ENCODE results near the gene CAMK2B.

DNA sequence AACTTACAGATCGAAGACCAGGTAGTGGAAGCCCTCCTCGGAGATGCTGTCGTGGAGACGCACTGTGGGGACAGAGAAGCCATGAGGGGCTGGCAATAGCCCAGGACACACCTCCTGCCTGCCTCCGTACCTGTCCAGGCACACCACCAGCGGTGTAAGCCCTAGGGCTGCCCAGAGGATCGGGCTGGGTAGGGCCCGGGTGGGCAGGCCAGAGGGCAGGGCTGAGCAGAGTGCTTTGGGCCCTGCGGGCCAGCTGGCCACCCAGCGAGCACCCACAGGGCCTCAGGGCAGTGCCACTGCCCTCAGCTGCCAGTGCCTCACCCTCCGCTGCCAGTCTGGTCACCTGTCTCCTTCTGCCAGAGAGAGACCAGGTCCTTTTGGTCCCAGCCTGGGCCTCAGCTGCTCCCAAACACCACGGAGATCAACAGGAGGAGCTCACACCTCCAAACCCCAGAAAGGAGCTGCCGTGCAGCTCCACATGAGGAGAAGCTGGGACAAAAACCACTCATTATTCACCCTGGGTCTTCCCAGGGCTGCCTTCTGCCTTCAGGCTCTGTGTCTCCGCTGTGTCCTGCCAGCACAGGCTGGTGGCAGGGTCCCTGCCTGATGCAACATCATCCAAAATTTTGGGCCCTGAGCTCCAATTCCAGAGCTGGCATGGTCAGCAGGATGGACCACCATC is 66.4 kb downstream of the CAMK2B start:
- TF ChIP-seq, protein P1, sequence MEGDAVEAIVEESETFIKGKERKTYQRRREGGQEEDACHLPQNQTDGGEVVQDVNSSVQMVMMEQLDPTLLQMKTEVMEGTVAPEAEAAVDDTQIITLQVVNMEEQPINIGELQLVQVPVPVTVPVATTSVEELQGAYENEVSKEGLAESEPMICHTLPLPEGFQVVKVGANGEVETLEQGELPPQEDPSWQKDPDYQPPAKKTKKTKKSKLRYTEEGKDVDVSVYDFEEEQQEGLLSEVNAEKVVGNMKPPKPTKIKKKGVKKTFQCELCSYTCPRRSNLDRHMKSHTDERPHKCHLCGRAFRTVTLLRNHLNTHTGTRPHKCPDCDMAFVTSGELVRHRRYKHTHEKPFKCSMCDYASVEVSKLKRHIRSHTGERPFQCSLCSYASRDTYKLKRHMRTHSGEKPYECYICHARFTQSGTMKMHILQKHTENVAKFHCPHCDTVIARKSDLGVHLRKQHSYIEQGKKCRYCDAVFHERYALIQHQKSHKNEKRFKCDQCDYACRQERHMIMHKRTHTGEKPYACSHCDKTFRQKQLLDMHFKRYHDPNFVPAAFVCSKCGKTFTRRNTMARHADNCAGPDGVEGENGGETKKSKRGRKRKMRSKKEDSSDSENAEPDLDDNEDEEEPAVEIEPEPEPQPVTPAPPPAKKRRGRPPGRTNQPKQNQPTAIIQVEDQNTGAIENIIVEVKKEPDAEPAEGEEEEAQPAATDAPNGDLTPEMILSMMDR (IDR thresholded peaks at IDR 0.05): no peak
- TF ChIP-seq EZH2 (IDR thresholded peaks at IDR 0.05) (no peak), EZH2phosphoT487 (IDR thresholded peaks at IDR 0.05) (no peak)
